Gastroesophageal sphincter (tissue), 4 donors: ENCODE data around the gene TF. TPM values are rescaled to one million over a fixed set of nuclear protein-coding genes. Genes with fewer than 3 reads are reported as not detected.

Experiments
- ATAC-seq: fragments of 150-250 bp; one replicate; pipeline ENCODE4 v1.9.1; 2016; ENCODE audit warnings: mild to moderate bottlenecking, moderate library complexity
- H3K27ac ChIP-seq, 4 donors: fragments of 200-600 bp; sonication (generic) in 3 of 4; 1 replicate in 3 of 4; 2 replicates in 1 of 4; pipeline ENCODE4 v1.5.1; 2016 to 2019
- H3K27me3 ChIP-seq: fragments of 200-600 bp; sonication (generic); one replicate; pipeline ENCODE4 v1.5.1; 2019
- H3K36me3 ChIP-seq, 2 donors: fragments of 200-600 bp; sonication (generic); one replicate each; pipeline ENCODE4 v1.5.1; 2019; ENCODE audit warnings: control low read depth in 1 of 2
- H3K4me1 ChIP-seq, 3 donors: fragments of 200-600 bp; sonication (generic); 1 replicate in 2 of 3; 2 replicates in 1 of 3; pipeline ENCODE4 v1.5.1; 2016 to 2019; ENCODE audit warnings: control low read depth in 2 of 3
- H3K4me3 ChIP-seq, 2 donors: fragments of 200-600 bp; sonication (generic); one replicate each; pipeline ENCODE4 v1.5.1; 2019; ENCODE audit warnings: mild to moderate bottlenecking in 1 of 2, moderate library complexity in 1 of 2
- H3K9me3 ChIP-seq, 3 donors: fragments of 200-600 bp; sonication (generic); one replicate each; pipeline ENCODE4 v1.5.1; 2017 to 2019; ENCODE audit warnings: control low read depth in 2 of 3
- EP300 ChIP-seq: sonication (generic); formaldehyde crosslinking; IDR thresholded peaks from one replicate; pipeline ENCODE4 v1.6.1; 2017; ENCODE audit warnings: antibody characterized with exemption, mild to moderate bottlenecking
- POLR2A ChIP-seq, 2 donors: fragments of 450-650 bp; IDR thresholded peaks; one replicate each; pipeline ENCODE4 v1.6.1; 2017; ENCODE audit warnings: antibody characterized with exemption in 2 of 2, mild to moderate bottlenecking in 2 of 2, moderate library complexity in 1 of 2
- POLR2AphosphoS5 ChIP-seq: sonication (generic); formaldehyde crosslinking; IDR thresholded peaks from one replicate; pipeline ENCODE4 v1.6.1; 2017; ENCODE audit warnings: antibody characterized with exemption
- WGBS, 2 donors: methylation state at CpG; one replicate each; pipeline ENCODE4 v1.1.5; 2018; ENCODE audit warnings: low coverage in 1 of 2; 5-methylcytosine and 5-hydroxymethylcytosine counted together
- total RNA-seq, 4 donors: library from RNA; depleted of rRNA; stranded (reverse); fragments of >200 nt; gene quantifications; one replicate each; pipeline ENCODE4 v1.1.0, GENCODE V29; 2016
- TF ChIP-seq, protein P1 (sequence below), 4 experiments: fragments of 200-600 bp in 2 of 4; fragments of 450-650 bp in 2 of 4; sonication (generic) in 1 of 4; IDR thresholded peaks; one replicate each; pipeline ENCODE4 v1.5.1; 2017 to 2019; ENCODE audit warnings: antibody characterized with exemption in 4 of 4, mild to moderate bottlenecking in 2 of 4, moderate library complexity in 2 of 4

TF gene
- total RNA-seq, 4 donors from 2014 or later = 0.78 to 12.5 (median 1.2) TPM

DNA sequence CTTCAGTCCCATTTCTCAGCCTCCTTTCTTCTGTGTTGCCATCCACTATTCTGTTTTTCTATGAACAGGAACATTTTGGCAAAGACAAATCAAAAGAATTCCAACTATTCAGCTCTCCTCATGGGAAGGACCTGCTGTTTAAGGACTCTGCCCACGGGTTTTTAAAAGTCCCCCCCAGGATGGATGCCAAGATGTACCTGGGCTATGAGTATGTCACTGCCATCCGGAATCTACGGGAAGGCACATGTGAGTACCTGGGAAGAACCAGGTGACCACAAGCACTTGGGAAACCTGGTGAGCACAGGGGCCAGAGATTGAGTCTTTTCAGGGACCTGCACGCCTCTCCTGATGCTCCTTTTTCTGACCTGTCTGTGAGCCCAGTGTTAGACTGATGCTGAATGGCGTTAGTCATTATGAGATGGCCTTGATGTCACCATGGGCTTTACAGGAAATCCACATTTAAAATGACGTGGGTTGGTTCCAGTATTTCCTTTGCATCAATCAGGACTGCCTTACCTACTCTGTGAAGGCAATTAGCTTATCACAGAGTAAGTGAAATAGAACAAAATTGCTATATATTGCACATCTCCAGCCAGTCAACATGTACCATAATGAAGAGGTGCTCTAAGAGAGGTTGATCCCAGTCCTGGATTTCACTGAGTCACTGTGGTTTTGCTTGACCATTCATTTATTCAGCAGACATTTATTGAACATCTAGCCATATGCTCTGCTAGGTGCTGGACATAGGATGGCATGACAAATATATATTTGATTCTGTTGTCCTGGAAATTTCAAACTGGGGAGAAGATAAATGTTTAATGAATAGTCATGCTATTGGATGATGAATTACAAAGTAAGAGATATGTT lies 11.7 kb downstream of the TF start:
- H3K27me3 ChIP-seq = no peaks in the 10 kb centered on the region
- no peak overlapping the region for H3K27ac ChIP-seq
- ATAC-seq = no peak
- H3K4me3 ChIP-seq = no peak overlapping the region
- 67 to 75% methylated on average over 5 to 6 of the region's 6 CpGs for WGBS, 2 donors
- no peaks in the 10 kb centered on the region for H3K4me1 ChIP-seq
- no peaks in the 10 kb centered on the region for H3K9me3 ChIP-seq
- no peaks in the 10 kb centered on the region for H3K36me3 ChIP-seq
- TF ChIP-seq, protein P1, sequence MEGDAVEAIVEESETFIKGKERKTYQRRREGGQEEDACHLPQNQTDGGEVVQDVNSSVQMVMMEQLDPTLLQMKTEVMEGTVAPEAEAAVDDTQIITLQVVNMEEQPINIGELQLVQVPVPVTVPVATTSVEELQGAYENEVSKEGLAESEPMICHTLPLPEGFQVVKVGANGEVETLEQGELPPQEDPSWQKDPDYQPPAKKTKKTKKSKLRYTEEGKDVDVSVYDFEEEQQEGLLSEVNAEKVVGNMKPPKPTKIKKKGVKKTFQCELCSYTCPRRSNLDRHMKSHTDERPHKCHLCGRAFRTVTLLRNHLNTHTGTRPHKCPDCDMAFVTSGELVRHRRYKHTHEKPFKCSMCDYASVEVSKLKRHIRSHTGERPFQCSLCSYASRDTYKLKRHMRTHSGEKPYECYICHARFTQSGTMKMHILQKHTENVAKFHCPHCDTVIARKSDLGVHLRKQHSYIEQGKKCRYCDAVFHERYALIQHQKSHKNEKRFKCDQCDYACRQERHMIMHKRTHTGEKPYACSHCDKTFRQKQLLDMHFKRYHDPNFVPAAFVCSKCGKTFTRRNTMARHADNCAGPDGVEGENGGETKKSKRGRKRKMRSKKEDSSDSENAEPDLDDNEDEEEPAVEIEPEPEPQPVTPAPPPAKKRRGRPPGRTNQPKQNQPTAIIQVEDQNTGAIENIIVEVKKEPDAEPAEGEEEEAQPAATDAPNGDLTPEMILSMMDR (IDR thresholded peaks at IDR 0.05) = no peak
- TF ChIP-seq EP300 (no peak), POLR2AphosphoS5 (no peak), POLR2A (IDR thresholded peaks at IDR 0.05) (no peak)

DNA sequence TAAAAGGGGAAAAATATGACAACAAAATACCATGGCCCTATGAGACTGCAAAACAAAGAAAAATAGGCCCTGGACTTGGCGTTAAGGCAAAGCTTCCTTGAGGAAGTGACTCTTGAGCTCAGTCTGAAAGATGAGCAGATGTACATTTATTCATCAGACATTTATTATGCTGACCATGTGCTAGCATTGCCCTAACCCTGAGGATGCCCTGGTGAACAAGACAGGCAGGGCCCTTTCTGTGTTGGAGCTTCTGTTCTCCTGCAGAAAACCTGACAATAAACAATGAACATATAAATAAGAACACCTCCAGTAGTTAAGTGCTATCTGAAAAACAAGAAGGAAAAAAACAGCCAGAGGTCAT lies 12.4 kb downstream of the TF start:
- 70 to 82% methylated on average over 1 of the region's 1 CpG for WGBS, 2 donors
- no peak for ATAC-seq
- no peaks in the 10 kb centered on the region for H3K9me3 ChIP-seq

GRCh38 chr3:133758964-133759739 lies 13.0 kb downstream of the TF start:
- Histone ChIP-seq H3K9me3 (no peaks in the 10 kb centered on the region), H3K4me3 (no peak overlapping the region), H3K27me3 (no peaks in the 10 kb centered on the region), H3K27ac (no peak overlapping the region), H3K4me1 (no peaks in the 10 kb centered on the region), H3K36me3 (no peaks in the 10 kb centered on the region)
- TF ChIP-seq EP300 (no peak), POLR2AphosphoS5 (no peak), POLR2A (IDR thresholded peaks at IDR 0.05) (no peak)
- TF ChIP-seq, protein P1 (IDR thresholded peaks at IDR 0.05) = no peak
- no peak for ATAC-seq
- WGBS, 2 donors = 78 to 88% methylated on average over 3 to 6 of the region's 9 CpGs

More for the DNA sequence above, 12.4 kb downstream of the TF start:
- Histone ChIP-seq H3K4me1 (no peaks in the 10 kb centered on the region), H3K4me3 (no peak overlapping the region), H3K36me3 (no peaks in the 10 kb centered on the region), H3K27ac (no peak overlapping the region), H3K27me3 (no peaks in the 10 kb centered on the region)
- TF ChIP-seq POLR2A (IDR thresholded peaks at IDR 0.05) = no peak
- no peak for TF ChIP-seq POLR2AphosphoS5
- TF ChIP-seq, protein P1 (IDR thresholded peaks at IDR 0.05) = no peak

- WGBS, 2 donors = 67 to 86% methylated on average over 2 of the region's 2 CpGs
- H3K4me1 ChIP-seq = peaks cover 0 to 3% (median 0%) of the 10 kb centered on the region in 3 donors
These were observed 13.6 kb downstream of the TF start for GRCh38 chr3:133759740-133760305.

More at GRCh38 chr3:133759740-133760305, 13.6 kb downstream of the TF start:
- Histone ChIP-seq H3K36me3 (no peaks in the 10 kb centered on the region), H3K9me3 (no peaks in the 10 kb centered on the region), H3K4me3 (no peak overlapping the region), H3K27me3 (no peaks in the 10 kb centered on the region), H3K27ac (no peak overlapping the region)
- no peak for ATAC-seq
- TF ChIP-seq, protein P1 (IDR thresholded peaks at IDR 0.05) = no peak
- TF ChIP-seq POLR2A (IDR thresholded peaks at IDR 0.05) (no peak), EP300 (no peak), POLR2AphosphoS5 (no peak)
